Measurements from ENCODE around the gene CADPS.

DNA sequence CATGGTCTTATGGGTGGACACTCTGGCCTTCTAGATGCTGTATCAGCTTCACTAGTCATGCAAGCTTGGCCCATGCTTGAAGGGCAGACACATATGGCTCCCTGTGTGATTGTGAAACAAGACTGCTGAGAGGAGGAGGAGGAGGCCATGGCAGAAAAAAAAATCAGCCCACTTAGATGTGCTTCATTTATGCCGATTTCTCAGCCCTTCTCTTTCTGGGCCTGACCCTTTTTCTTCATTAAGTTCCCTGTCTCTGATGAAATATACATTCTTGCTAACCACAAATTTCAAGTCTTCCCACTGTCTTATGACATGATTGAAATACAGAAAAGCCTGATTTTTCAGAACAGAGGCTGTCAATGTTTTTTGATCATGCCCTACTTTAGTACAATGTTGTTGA is 288.9 kb downstream of the CADPS start:
- TF ChIP-seq POLR2AphosphoS5 (IDR thresholded peaks at IDR 0.05) (no peak), CTCF (IDR thresholded peaks at IDR 0.05) (no peak)

Data from sigmoid colon (tissue), 4 donors.